Activated CD8-positive, alpha-beta memory T cell treated with anti-CD3 and anti-CD28 coated beads, Interleukin-2, amount 50 U/mL, for 4 hours (primary cell): Measurements from ENCODE around the gene SLX9.
A peak's percentile ranks its signal among the peaks of the same experiment; 100 is the strongest.

Experiments
- DNase-seq: peaks from one replicate; pipeline ENCODE4 v3.0.0-alpha.2; 2020

The SLX9 gene

DNA sequence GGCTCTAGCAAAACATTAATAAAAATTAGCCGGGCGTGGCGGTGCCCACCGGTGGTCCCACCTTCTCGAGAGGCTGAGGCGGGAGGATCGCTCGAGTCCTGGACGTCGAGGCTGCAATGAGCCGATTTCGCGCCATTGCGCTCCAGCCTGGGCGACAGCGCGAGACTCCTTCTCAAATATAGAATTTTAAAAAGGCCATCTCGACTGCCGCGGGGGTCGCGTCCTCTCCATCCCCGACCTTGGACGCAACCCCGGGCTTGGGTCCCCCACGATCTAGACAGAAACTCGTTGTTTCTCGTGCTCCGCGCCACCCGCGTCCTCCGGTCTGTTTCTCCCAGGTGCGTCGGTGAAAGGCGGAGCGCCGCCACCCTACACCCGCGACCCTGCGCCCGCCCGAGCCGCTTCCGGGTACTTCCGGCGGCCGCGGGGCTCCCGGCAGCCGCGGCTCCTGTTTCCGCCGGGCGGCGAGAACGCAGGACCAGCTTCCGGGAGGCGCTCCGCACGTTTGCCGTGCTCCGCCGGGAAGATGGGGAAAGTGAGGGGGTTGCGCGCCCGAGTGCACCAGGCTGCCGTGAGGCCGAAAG lies at the start of gene SLX9:
Gene SLX9, plus strand, starts transcription at position 498 of the 584 bp plus-strand sequence. Its CDS starts 29 bp downstream, at position 527.
- peak; percentile 80 for DNase-seq

GRCh38 chr21:44890338-44890931 lies 49.4 kb upstream of the SLX9 start:
- DNase-seq = no peak

- no peak for DNase-seq
Measured at GRCh38 chr21:44890961-44891541, 48.8 kb upstream of the SLX9 start.

DNA sequence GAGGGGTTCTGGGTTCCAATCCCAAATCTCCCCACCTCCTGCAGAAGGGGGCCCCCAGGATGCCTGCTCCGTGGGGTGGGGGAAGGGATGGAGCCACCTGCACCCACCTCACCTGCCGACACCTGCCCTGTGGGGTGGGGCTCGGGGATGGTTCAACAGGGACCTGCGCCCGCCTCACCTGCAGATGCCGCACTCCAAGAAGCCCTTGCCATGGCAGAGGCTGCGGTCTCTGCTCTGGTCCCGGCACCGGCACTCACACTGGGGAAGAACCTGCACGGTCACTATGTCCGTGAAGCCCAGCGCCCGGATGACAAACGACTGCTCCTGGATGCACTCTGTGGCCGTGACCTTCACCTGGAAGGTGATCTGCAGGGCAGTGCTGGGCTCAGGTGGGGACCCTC lies 48.2 kb upstream of the SLX9 start:
- DNase-seq = no peak

- no peak for DNase-seq
Measured at GRCh38 chr21:44892095-44892494, 47.7 kb upstream of the SLX9 start.

DNA sequence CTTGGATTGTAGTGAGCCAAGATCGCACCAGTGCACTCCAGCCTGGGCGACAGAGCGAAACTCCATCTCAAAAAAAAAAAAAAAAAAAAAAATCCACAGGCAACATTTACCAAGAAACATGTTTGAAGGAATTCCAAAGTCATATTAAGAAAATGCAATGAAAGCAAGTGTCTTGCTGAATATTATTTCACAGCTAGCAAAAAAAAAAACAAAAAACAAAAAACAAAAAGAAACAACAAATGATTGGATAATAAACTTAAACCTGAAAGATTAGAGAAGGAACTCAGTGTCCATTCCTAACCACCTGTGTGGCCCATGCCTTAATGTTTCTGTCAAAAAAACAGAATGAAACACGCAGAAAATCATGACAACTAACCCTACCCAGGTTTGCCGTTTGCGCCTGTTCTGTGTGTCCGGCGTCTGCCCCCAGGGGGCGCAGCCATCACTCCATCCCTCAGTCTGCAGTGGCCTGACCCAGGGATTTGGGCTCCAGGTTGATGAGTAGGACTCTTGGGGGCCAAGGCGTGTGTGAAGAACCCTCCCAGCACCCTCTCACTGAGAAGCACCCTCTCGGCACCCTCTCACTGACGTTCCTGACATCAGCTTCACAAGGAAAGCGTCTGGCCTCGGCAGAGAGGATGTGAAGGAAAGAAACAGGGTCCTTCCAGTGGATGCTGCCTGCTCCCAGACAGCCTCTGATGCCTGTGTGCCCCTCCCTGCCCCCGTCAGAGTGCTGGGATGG lies 47.1 kb upstream of the SLX9 start:
- peak; percentile 83 for DNase-seq

DNA sequence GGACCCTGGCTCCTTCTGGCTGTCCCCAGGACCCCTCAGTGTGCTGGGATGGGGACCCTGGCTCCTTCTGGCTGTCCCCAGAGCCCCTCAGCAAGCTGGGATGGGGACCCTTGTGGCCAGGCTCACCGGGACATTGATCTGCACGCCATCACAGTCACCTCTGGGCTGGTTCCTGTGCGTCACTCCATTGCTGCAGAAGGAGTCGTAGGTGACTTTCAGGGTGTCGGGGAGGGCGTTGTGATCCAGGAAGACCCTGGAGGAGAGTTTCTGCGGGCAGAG lies 46.6 kb upstream of the SLX9 start:
- DNase-seq = no peak

- DNase-seq = no peak
Measured at GRCh38 chr21:44893948-44894656, 45.7 kb upstream of the SLX9 start.

- no peak for DNase-seq
Measured at GRCh38 chr21:44894687-44895302, 45.0 kb upstream of the SLX9 start.

- no peak for DNase-seq
Measured at GRCh38 chr21:44895859-44896258, 44.0 kb upstream of the SLX9 start.

DNA sequence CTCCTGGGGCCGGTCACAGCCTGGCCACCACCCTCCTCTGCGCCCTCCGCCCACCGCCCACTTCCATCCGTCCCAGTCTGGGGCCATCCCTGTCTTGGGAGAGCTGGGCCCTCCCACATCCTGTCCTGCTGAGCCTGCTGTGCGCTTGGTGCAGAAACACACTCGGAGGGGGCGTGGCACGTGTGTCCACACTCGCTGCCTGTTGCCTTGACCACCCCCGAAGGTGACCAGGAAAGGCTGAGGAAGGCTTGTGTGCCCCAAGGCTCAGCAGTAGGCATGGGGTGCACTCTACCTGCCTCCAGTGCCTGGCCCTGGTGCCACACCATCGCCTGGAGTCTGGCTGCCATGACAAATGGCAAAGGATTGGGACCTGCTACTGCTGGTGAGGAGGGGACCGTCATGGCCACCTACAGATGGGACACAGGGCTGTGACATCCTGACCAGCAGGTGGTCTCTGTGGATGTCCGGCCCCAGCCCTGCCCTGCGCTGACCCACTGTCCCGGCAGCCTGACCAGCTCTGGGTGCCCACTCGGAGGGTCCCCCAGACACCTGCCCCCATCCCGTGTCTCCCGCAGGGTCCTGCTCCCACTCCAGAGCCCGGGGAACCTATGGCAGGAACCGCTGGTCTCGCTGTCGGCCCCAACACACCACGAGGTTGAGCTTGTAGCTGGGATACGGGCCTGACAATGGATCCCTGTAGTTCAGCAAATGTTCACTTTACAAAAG lies 43.1 kb upstream of the SLX9 start:
- no peak for DNase-seq

DNA sequence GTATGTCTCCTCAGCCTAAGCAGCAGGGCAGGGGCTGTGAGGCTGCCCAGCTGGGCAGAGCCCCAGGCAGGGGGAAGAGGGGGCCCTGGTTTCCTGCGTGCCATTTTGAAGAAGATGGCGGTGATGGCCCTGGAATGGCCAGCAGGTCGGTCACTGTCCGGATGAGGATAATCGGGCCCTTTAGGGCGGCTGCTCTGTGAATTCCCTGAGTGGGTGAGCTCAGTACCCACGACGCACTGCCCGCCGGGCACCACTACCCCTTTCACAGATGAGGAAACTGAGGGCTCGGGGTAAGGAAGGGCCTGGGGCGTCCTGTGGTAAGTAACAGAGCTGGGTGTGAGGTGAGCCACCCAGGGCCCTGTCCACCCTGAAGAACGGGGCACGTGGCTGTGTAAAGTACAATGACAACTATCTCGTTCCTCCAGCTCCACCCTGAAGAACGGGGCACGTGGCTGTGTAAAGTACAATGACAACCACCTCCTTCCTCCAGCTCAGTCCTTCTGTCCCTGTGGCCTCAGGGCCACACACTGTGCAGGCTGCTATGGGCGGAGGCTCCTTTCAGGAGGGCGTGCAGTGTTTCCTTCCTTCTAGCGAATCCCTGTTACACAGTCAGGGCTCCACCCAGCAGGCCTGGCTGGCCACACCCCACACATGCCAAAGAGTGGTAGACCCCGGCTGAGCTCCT lies 42.4 kb upstream of the SLX9 start:
- no peak for DNase-seq

- DNase-seq = no peak
Measured at GRCh38 chr21:44898011-44898488, 41.8 kb upstream of the SLX9 start.

DNA sequence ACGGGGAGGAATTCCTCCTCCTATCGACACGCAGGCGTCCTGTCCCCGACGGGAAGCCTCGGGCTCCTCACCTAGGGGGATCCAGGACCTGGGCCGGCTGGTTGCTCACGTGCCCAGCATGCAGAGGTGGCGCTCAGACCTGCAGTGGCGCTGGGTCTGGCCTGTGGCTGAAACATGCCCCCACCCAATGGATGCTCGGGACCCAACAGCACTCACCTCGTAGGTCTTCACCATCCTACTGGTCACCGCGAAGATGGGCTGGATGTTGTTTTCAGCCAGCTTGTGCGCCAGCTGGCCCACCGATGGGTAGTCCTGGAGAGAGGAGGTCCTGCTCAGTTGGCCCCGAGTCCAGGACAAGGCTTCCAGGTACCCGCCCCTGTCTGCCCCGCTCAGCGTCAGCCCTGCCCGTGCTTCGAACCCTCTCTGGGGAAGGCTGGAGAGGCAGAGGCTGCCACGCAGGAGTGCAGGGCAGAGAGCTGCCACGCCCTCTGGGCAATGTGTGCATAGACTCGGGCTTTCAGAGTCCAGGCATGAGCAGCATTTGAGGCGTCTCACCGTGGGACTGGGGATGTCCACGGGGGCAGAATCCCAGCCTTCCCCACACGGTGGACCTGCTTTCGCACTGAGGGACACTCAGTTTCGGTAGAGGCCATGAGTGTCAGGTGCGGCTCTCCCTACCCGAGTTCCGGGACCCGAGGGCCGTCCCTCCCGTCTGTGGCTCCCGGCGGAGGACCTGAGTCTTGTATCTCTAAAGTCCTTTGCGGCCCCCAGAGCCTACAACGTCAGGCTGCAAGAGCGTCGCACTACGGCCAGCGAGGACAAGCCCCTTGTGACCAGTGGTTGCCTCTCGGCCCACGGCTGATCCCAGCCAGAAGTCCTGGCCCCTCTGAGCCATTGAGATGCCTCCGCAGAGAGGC lies 40.7 kb upstream of the SLX9 start:
- no peak for DNase-seq

- DNase-seq = no peak
Measured at GRCh38 chr21:44899768-44900558, 39.9 kb upstream of the SLX9 start.

GRCh38 chr21:44900559-44901251 lies 39.1 kb upstream of the SLX9 start:
- DNase-seq = no peak

DNA sequence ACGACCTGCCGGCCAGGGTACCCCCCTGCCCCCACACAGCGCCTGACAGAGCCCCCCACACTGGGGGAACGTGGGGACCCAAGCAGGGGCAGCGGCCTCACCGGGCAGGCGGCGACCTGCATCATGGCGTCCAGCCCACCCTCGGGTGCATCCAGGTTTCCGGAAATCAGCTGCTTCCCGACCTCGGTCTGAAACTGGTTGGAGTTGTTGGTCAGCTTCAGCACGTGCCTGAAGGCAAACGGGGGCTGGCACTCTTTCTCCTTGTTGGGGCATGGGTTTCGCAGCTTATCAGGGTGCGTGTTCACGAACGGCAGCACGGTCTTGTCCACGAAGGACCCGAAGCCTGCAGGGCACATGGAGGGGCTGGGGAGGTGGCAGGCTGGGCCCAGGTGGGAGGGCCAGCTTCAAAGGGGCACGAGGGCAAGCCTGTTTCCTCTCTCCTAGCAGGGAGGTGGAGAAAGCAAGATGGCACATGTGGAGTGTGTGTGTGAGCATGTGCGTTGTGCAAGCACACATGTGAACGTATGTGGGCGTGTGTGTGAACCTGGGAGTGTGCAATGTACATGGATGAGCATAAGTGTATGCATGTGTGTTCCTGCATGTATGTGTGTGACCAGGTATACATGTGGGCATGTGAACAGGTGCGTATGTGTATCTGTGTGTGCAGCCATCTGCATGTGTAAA lies 38.3 kb upstream of the SLX9 start:
- no peak for DNase-seq

DNA sequence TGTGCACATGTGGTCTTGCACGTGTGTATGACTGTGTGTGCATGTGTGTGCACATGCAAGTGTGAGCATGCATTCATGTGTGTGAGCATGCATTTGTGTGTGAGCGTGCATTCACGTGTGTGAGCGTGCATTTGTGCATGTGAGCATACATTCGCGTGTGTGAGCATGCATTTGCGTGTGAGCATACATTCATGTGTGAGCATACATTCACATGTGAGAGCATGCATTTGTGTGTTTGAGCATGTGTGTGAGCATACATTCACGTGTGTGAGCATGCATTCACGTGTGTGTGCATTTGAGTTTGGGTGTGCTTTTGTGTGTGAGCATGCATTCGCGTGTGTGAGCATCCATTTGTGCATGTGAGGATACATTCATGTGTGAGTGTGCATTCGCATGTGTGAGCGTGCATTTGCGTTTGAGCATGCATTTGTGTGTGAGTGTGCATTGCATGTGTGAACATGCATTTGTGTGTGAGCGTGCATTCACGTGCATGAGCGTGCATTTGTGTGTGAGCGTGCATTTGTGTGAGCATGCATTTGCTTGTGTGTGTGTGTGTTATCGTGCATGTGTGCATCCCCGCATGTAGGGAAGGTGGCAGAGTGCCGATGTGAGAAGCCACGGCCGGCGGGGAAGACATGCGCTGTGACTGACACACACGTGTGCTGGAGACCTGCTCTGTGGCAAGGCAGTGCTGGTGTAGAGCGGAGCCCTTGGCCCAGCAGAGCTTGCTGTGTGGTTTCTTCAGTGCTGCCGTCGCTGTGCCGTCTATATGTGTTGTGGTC lies 37.4 kb upstream of the SLX9 start:
- DNase-seq = no peak
